MM.1S (cell line): ENCODE results near the gene PCDH9.

Experiments
- EZH2 ChIP-seq: fragments of 300-600 bp; sonication (generic); optimal IDR thresholded peaks from 2 replicates; pipeline ENCODE3; 2017; ENCODE audit warnings: low read depth, mild to moderate bottlenecking, antibody characterized with exemption, low read length, mixed read lengths
- EZH2phosphoT487 ChIP-seq: fragments of 300-600 bp; sonication (generic); IDR thresholded peaks from 2 replicates; pipeline ENCODE4 v1.6.1; 2018; ENCODE audit warnings: antibody characterized with exemption, low read length
- TF ChIP-seq, protein P1 (sequence below): fragments of 300-600 bp; sonication (generic); IDR thresholded peaks from 2 replicates; pipeline ENCODE4 v1.5.1; 2016; ENCODE audit warnings: antibody characterized with exemption, low read length, mixed read lengths

DNA sequence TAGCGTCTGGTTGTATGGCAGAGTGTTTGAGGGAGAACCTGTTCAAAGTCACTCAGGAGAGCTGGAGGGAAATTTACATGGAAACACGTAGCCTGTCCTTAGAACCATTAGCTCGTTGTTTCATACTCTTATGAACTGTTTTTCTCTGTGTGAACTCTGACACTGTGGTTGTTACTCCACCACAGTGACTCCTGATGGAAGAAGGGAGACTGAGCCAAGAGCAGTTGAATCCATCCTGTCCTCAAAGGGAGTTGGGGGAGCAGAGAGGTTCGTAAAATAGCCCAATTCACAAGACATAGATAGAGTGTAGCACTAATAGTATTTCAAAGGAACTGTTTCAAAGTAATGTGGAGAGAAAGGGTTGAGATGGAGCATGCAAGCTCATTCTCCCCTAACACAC lies 964.8 kb downstream of the PCDH9 start:
- TF ChIP-seq, protein P1, sequence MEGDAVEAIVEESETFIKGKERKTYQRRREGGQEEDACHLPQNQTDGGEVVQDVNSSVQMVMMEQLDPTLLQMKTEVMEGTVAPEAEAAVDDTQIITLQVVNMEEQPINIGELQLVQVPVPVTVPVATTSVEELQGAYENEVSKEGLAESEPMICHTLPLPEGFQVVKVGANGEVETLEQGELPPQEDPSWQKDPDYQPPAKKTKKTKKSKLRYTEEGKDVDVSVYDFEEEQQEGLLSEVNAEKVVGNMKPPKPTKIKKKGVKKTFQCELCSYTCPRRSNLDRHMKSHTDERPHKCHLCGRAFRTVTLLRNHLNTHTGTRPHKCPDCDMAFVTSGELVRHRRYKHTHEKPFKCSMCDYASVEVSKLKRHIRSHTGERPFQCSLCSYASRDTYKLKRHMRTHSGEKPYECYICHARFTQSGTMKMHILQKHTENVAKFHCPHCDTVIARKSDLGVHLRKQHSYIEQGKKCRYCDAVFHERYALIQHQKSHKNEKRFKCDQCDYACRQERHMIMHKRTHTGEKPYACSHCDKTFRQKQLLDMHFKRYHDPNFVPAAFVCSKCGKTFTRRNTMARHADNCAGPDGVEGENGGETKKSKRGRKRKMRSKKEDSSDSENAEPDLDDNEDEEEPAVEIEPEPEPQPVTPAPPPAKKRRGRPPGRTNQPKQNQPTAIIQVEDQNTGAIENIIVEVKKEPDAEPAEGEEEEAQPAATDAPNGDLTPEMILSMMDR = no peak
- no peak for TF ChIP-seq EZH2phosphoT487
- no peak for TF ChIP-seq EZH2
